ENCODE data around the gene IL1RAPL2. TPM values are rescaled to one million over a fixed set of nuclear protein-coding genes. Genes with fewer than 3 reads are reported as not detected.

The IL1RAPL2 gene
- polyA plus RNA-seq, 1 of the 3 experiments (the other 2 are of a cell fraction) = 0.13 TPM

DNA sequence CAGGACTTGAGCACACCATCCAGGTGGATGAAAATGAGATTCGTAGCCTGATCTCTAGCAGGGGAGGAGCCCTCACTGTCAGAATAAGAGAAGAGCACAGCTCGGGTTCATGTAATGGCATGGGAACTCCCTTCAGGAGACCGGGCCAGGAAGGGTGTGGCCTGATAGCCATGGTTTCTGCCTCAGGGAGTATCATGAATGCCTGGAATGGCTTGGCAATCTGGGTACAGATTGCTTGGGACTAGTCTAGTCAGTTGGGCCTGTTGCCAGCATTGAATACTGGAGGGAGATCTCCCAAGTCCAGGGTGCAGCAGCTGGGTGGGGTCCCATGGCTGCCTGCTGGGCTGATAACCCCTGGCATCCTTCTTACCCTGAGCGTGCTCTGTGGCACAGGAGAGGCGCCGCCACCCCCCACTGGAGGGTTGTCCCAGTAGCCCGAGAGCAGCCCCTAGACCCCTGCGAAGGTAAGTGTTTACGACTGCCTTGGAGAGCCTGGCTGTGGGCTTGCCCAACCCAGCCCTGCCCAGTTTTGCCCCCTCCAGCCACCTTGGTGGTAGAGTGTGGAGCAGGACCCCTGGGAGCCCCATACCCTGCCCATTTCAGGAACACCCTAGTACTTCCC lies 355.7 kb downstream of the IL1RAPL2 start:
- Histone ChIP-seq H3K27ac (ENCODE audit: low read depth in 2 of 2, low read length in 1 of 2) (no peak overlapping the region), H3K9me3 (no peaks in the 10 kb centered on the region), H3K36me3 (replicated peaks in 1 of 2; ENCODE audit: control insufficient read depth in 1 of 2, insufficient read depth in 2 of 2, low read length in 1 of 2) (no peaks in the 10 kb centered on the region), H3K4me3 (ENCODE audit: low read depth in 2 of 2, low read length in 1 of 2) (no peak overlapping the region; a peak in 1 of 4 replicates), H3K79me2 (ENCODE audit: insufficient read depth) (no peaks in the 10 kb centered on the region), H3K27me3 (ENCODE audit: insufficient read depth) (no peaks in the 10 kb centered on the region; the same call in 1 of the 2 replicates), H3K9me2 (no peaks in the 10 kb centered on the region), H3K4me2 (no peak overlapping the region), H3K4me1 (ENCODE audit: control insufficient read depth in 1 of 2, insufficient read depth in 2 of 2, low read depth in 1 of 2, low read length in 1 of 2) (no peaks in the 10 kb centered on the region), H4K20me1 (ENCODE audit: insufficient read depth) (no peaks in the 10 kb centered on the region), H2AFZ (ENCODE audit: low read depth) (no peak overlapping the region), H3F3A (replicated peaks; ENCODE audit: insufficient read depth) (no peaks in the 10 kb centered on the region), H3K9ac (no peak overlapping the region)
- no peak for DNase-seq
- ChIA-PET POLR2A (no interaction called here), CTCF (interaction anchor here (0.6 to 4.0 kb wide), 18 partner anchors 8 to 1074 kb away, joined by 3 to 30 read pairs (median 3); no protein-coding TSS in a partner anchor)
- 0 out of 2 replicates have a peak, but pooled peaks have one; percentile 4 for TF ChIP-seq FOXJ3 (CRISPR knock-in tag; IDR thresholded peaks at IDR 0.05)
- TF ChIP-seq TAF1 (IDR thresholded peaks at IDR 0.05; ENCODE audit: borderline replicate concordance, low read depth, low read length) = no peak
- WGBS (ENCODE audit: low lambda C conversion rate) = 22% methylated on average over 6 of the region's 9 CpGs

DNA sequence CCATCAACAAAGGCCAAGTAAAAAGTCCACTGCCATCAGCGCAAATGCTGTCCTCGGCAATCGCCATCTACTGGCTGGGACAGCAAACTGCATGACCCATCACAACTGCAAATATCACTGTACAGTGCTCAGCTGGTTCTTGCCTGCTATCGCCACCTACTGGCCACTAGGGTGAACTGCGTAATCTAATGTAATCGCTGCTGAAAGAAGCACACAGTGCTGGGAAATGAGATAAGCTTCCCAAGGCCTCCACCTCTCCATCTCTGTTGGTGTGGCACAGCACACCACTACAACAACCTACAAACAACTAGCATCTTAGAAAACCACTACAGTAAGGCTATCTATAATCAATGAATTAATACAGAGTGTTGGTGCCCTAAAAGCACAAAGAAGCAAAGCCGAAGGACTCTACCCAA lies 356.2 kb downstream of the IL1RAPL2 start:
- Histone ChIP-seq H3K9me2 (no peaks in the 10 kb centered on the region), H3K9me3 (no peaks in the 10 kb centered on the region), H3K9ac (no peak overlapping the region), H3K4me3 (ENCODE audit: low read depth in 2 of 2, low read length in 1 of 2) (no peak overlapping the region; a peak in 1 of 4 replicates), H4K20me1 (ENCODE audit: insufficient read depth) (no peaks in the 10 kb centered on the region), H3K27ac (ENCODE audit: low read depth in 2 of 2, low read length in 1 of 2) (no peak overlapping the region), H3K4me1 (ENCODE audit: control insufficient read depth in 1 of 2, insufficient read depth in 2 of 2, low read depth in 1 of 2, low read length in 1 of 2) (no peaks in the 10 kb centered on the region), H3K27me3 (ENCODE audit: insufficient read depth) (no peaks in the 10 kb centered on the region; the same call in 1 of the 2 replicates), H3K36me3 (replicated peaks in 1 of 2; ENCODE audit: control insufficient read depth in 1 of 2, insufficient read depth in 2 of 2, low read length in 1 of 2) (no peaks in the 10 kb centered on the region), H2AFZ (ENCODE audit: low read depth) (no peak overlapping the region), H3K79me2 (ENCODE audit: insufficient read depth) (no peaks in the 10 kb centered on the region), H3K4me2 (no peak overlapping the region), H3F3A (replicated peaks; ENCODE audit: insufficient read depth) (no peaks in the 10 kb centered on the region)
- POLR2A ChIA-PET = no interaction called here
- peak; percentile 69 for DNase-seq
- 15% methylated on average over 6 of the region's 7 CpGs for WGBS (ENCODE audit: low lambda C conversion rate)
- 0 out of 2 replicates have a peak, but pooled peaks have one; percentile 3 for TF ChIP-seq FOXJ3 (CRISPR knock-in tag; IDR thresholded peaks at IDR 0.05)
- TF ChIP-seq POLR2AphosphoS5 (IDR thresholded peaks at IDR 0.05; ENCODE audit: low read depth, low read length) = no peak
- no peak for TF ChIP-seq FOSL2 (IDR thresholded peaks at IDR 0.05; ENCODE audit: borderline replicate concordance, low read depth)
- no peak for TF ChIP-seq NRF1 (IDR thresholded peaks at IDR 0.05; ENCODE audit: low read depth, low read length)
- peak; percentile 74 for TF ChIP-seq SMC3 (IDR thresholded peaks at IDR 0.05; ENCODE audit: low read depth, low read length)
- TF ChIP-seq TAF1 (IDR thresholded peaks at IDR 0.05; ENCODE audit: borderline replicate concordance, low read depth, low read length) = no peak
- TF ChIP-seq, protein P1, sequence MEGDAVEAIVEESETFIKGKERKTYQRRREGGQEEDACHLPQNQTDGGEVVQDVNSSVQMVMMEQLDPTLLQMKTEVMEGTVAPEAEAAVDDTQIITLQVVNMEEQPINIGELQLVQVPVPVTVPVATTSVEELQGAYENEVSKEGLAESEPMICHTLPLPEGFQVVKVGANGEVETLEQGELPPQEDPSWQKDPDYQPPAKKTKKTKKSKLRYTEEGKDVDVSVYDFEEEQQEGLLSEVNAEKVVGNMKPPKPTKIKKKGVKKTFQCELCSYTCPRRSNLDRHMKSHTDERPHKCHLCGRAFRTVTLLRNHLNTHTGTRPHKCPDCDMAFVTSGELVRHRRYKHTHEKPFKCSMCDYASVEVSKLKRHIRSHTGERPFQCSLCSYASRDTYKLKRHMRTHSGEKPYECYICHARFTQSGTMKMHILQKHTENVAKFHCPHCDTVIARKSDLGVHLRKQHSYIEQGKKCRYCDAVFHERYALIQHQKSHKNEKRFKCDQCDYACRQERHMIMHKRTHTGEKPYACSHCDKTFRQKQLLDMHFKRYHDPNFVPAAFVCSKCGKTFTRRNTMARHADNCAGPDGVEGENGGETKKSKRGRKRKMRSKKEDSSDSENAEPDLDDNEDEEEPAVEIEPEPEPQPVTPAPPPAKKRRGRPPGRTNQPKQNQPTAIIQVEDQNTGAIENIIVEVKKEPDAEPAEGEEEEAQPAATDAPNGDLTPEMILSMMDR (IDR thresholded peaks at IDR 0.05) = peak; percentile 99
- TF ChIP-seq, protein P2, sequence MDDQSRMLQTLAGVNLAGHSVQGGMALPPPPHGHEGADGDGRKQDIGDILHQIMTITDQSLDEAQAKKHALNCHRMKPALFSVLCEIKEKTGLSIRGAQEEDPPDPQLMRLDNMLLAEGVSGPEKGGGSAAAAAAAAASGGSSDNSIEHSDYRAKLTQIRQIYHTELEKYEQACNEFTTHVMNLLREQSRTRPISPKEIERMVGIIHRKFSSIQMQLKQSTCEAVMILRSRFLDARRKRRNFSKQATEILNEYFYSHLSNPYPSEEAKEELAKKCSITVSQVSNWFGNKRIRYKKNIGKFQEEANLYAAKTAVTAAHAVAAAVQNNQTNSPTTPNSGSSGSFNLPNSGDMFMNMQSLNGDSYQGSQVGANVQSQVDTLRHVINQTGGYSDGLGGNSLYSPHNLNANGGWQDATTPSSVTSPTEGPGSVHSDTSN (IDR thresholded peaks at IDR 0.05) = no peak
- TF ChIP-seq RAD21 (IDR thresholded peaks at IDR 0.05; ENCODE audit: low read length) = peak; percentile 72
- CTCF ChIA-PET = interaction anchor here (0.6 to 4.0 kb wide), 21 partner anchors 9 to 1074 kb away, joined by 3 to 30 read pairs (median 3); no protein-coding TSS in a partner anchor

Data from SK-N-SH (cell line).